OCI-M2 (cell line): ENCODE results near the gene PIK3R4.

Experiments used
- DNase-seq: peaks from one replicate; lab custom pipeline; 2025; ENCODE audit not compliant: unreplicated experiment; lab: John Stamatoyannopoulos, UW

The PIK3R4 gene

GRCh38 chr3:130688697-130689470, 57.7 kb downstream of the PIK3R4 start:
- DNase-seq: no peak

GRCh38 chr3:130688015-130688688, 58.5 kb downstream of the PIK3R4 start:
- DNase-seq: no peak

GRCh38 chr3:130687327-130687726, 59.3 kb downstream of the PIK3R4 start:
- DNase-seq: no peak

GRCh38 chr3:130686833-130687232, 59.8 kb downstream of the PIK3R4 start:
- no peak for DNase-seq

- DNase-seq: no peak
Measured at GRCh38 chr3:130682131-130682530, 64.5 kb downstream of the PIK3R4 start.

- DNase-seq: no peak
Measured at GRCh38 chr3:130679218-130679617, 67.4 kb downstream of the PIK3R4 start.

- DNase-seq: peak; percentile 14
Measured at GRCh38 chr3:130677343-130677742, 69.3 kb downstream of the PIK3R4 start.

- DNase-seq: no peak
Measured at GRCh38 chr3:130671545-130672312, 74.9 kb downstream of the PIK3R4 start.

- no peak for DNase-seq
Measured at GRCh38 chr3:130669740-130670139, 76.9 kb downstream of the PIK3R4 start.

- DNase-seq: no peak
Measured at GRCh38 chr3:130663092-130663491, 83.5 kb downstream of the PIK3R4 start.

GRCh38 chr3:130662501-130662996, 84.1 kb downstream of the PIK3R4 start:
- no peak for DNase-seq

- DNase-seq: no peak
Measured at GRCh38 chr3:130661140-130661891, 85.3 kb downstream of the PIK3R4 start.

GRCh38 chr3:130659911-130660310, 86.7 kb downstream of the PIK3R4 start:
- DNase-seq: no peak

- no peak for DNase-seq
Measured at GRCh38 chr3:130658678-130659077, 88.0 kb downstream of the PIK3R4 start.

- no peak for DNase-seq
Measured at GRCh38 chr3:130656627-130657026, 90.0 kb downstream of the PIK3R4 start.

GRCh38 chr3:130654921-130655320, 91.7 kb downstream of the PIK3R4 start:
- DNase-seq: no peak

GRCh38 chr3:130654091-130654490, 92.5 kb downstream of the PIK3R4 start:
- no peak for DNase-seq

- DNase-seq: no peak
Measured at GRCh38 chr3:130649061-130649654, 97.5 kb downstream of the PIK3R4 start.

GRCh38 chr3:130648293-130648692, 98.3 kb downstream of the PIK3R4 start:
- no peak for DNase-seq

GRCh38 chr3:130645261-130645660, 101.4 kb downstream of the PIK3R4 start:
- no peak for DNase-seq
